ENCODE data around the gene RNF115. TPM values are rescaled to one million over a fixed set of nuclear protein-coding genes. Genes with fewer than 3 reads are reported as not detected.

The RNF115 gene
- polyA plus RNA-seq, 3 donors = 3.5 to 5.4 (median 5.2) TPM

GRCh38 chr1:145845144-145845513 is 21.2 kb upstream of the RNF115 start:
- no peak overlapping the region for H3K27ac Mint-ChIP-seq
- Histone ChIP-seq H3K4me3 (replicated peaks in 1 of 3; ENCODE audit: low read depth in 2 of 3, low read length in 3 of 3) (peak overlapping the region; percentile 72 to 98 (median 88)), H2AFZ (ENCODE audit: insufficient read depth, low read depth, low read length, poor library complexity, severe bottlenecking) (peak overlapping the region; percentile 98), H3K27ac (ENCODE audit: low read depth in 1 of 2, low read length in 2 of 2) (peak overlapping the region; percentile 63 to 90), H3K9me3 (replicated peaks in 1 of 2; ENCODE audit: control insufficient read depth in 1 of 2, insufficient read depth in 1 of 2, low read length in 2 of 2) (no peaks in the 10 kb centered on the region), H3K4me1 (ENCODE audit: control insufficient read depth in 1 of 2, insufficient read depth in 2 of 2, low read length in 2 of 2) (peaks cover 19 to 25% of the 10 kb centered on the region in 2 donors), H3K79me2 (ENCODE audit: insufficient read depth, low read length) (no peaks in the 10 kb centered on the region), H3K4me2 (replicated peaks; ENCODE audit: extremely low read depth, low read length, poor library complexity, severe bottlenecking) (peak overlapping the region; percentile 99), H4K20me1 (ENCODE audit: insufficient read depth, low read length) (no peaks in the 10 kb centered on the region), H3K9ac (ENCODE audit: insufficient read depth, low read length, poor library complexity, severe bottlenecking) (peak overlapping the region; percentile 79), H3K36me3 (replicated peaks in 1 of 2; ENCODE audit: control insufficient read depth in 1 of 2, insufficient read depth in 2 of 2, low read length in 2 of 2) (peaks cover 43 to 65% of the 10 kb centered on the region in 2 donors), H3K27me3 (ENCODE audit: control insufficient read depth in 2 of 2, insufficient read depth in 2 of 2, low read length in 2 of 2) (no peaks in the 10 kb centered on the region)
- peaks cover 44 to 50% of the 10 kb centered on the region in 2 donors for H3K36me3 Mint-ChIP-seq
- no peak for TF ChIP-seq CTCF (IDR thresholded peaks at IDR 0.05)
- intact Hi-C loops (cut with micrococcal nuclease) = loop anchor here (5.0 kb wide), 2 partner anchors 42 to 172 kb away; partner anchors contain the start of gene ANKRD35 (in 1 of the 2)
- peaks cover 0 to 3% (median 0%) of the 10 kb centered on the region in 3 donors for H3K27me3 Mint-ChIP-seq (ENCODE audit: low read depth in 3 of 3)
- WGBS (ENCODE audit: insufficient coverage) = 0% methylated on average over 3 of the region's 4 CpGs
- DNase-seq = peak in 2 of 3 donors; percentile 40 to 45
- no peak overlapping the region for H3K4me3 Mint-ChIP-seq
- H3K4me1 Mint-ChIP-seq = peaks cover 6% of the 10 kb centered on the region
- H3K9me3 Mint-ChIP-seq = no peaks in the 10 kb centered on the region

GRCh38 chr1:145843031-145843430 is 19.1 kb upstream of the RNF115 start:
- no peak for DNase-seq
- Mint-ChIP-seq H3K9me3 (no peaks in the 10 kb centered on the region), H3K36me3 (peaks cover 49 to 50% of the 10 kb centered on the region in 2 donors), H3K27me3 (ENCODE audit: low read depth in 3 of 3) (peaks cover 0 to 3% (median 0%) of the 10 kb centered on the region in 3 donors), H3K4me3 (no peak overlapping the region), H3K27ac (no peak overlapping the region), H3K4me1 (peaks cover 6% of the 10 kb centered on the region)
- WGBS (ENCODE audit: insufficient coverage) = no CpG with 5 or more reads among the region's 3 CpGs
- H4K20me1 ChIP-seq (ENCODE audit: insufficient read depth, low read length) = no peaks in the 10 kb centered on the region
- H3K4me2 ChIP-seq (replicated peaks; ENCODE audit: extremely low read depth, low read length, poor library complexity, severe bottlenecking) = no peak overlapping the region
- H3K4me1 ChIP-seq (ENCODE audit: control insufficient read depth in 1 of 2, insufficient read depth in 2 of 2, low read length in 2 of 2) = peaks cover 19 to 25% of the 10 kb centered on the region in 2 donors
- no peaks in the 10 kb centered on the region for H3K9me3 ChIP-seq (replicated peaks in 1 of 2; ENCODE audit: control insufficient read depth in 1 of 2, insufficient read depth in 1 of 2, low read length in 2 of 2)
- no peak overlapping the region for H3K4me3 ChIP-seq (replicated peaks in 1 of 3; ENCODE audit: low read depth in 2 of 3, low read length in 3 of 3)
- H3K36me3 ChIP-seq (replicated peaks in 1 of 2; ENCODE audit: control insufficient read depth in 1 of 2, insufficient read depth in 2 of 2, low read length in 2 of 2) = peaks cover 51 to 65% of the 10 kb centered on the region in 2 donors
- H3K27ac ChIP-seq (ENCODE audit: low read depth in 1 of 2, low read length in 2 of 2) = no peak overlapping the region
- intact Hi-C loops (cut with micrococcal nuclease) = no loop called here
- no peaks in the 10 kb centered on the region for H3K79me2 ChIP-seq (ENCODE audit: insufficient read depth, low read length)
- H2AFZ ChIP-seq (ENCODE audit: insufficient read depth, low read depth, low read length, poor library complexity, severe bottlenecking) = no peak overlapping the region
- TF ChIP-seq CTCF (IDR thresholded peaks at IDR 0.05) = no peak
- no peak overlapping the region for H3K9ac ChIP-seq (ENCODE audit: insufficient read depth, low read length, poor library complexity, severe bottlenecking)
- no peaks in the 10 kb centered on the region for H3K27me3 ChIP-seq (ENCODE audit: control insufficient read depth in 2 of 2, insufficient read depth in 2 of 2, low read length in 2 of 2)
